Right ventricle myocardium inferior (tissue), 1 donor: ENCODE results near the gene CPNE7. TPM values are rescaled to one million over a fixed set of nuclear protein-coding genes. Genes with fewer than 3 reads are reported as not detected.

Experiments used
- ATAC-seq: fragments of 200-7000 bp; cut with Tn5 transposase; one replicate; pipeline ENCODE4 v1.9.1; 2020; ENCODE audit warnings: mild to moderate bottlenecking, moderate library complexity
- DNase-seq: peaks from one replicate; pipeline ENCODE4 v3.0.0; 2021; ENCODE audit errors: missing footprints
- intact Hi-C: fragments of 100-400 bp; cut with DNase I; formaldehyde crosslinking; loops from one replicate; pipeline ENCODE4 v1.11.0; 2022
- long read RNA-seq: library from polyadenylated mRNA; unstranded; transcript quantifications from one replicate; pipeline ENCODE4 v2.0.0, GENCODE V29; 2021
- total RNA-seq: library from RNA; stranded (reverse); fragmentation: NEBNext Ultra II Directional; extraction: Animal tissue kit (Norgen Biotek cat#: 25700); gene quantifications from one replicate; pipeline ENCODE4 v1.2.1, GENCODE V29; 2021
- donor health status: DM: no; HTN: yes; CAD: no; lungs with severe emphysema.

Gene CPNE7
- not detected for total RNA-seq
- long read RNA-seq: 0 reads

- ATAC-seq: no peak
- intact Hi-C loops: loop anchor here (10.0 kb wide), 1 partner anchor 69 kb away; no protein-coding TSS in a partner anchor
- no peak for DNase-seq
Measured at GRCh38 chr16:89575247-89576152, at the start of gene CPNE7. TSS of gene CPNE7 (plus strand) at chr16:89575758. CDS start at chr16:89575898, 140 bp downstream.

- ATAC-seq: no peak
- intact Hi-C loops: no loop called here
- peak; percentile 0 for DNase-seq
Measured at GRCh38 chr16:89529097-89529496, 46.5 kb upstream of the CPNE7 start.

- intact Hi-C loops: no loop called here
- ATAC-seq: no peak
- DNase-seq: peak; percentile 60
Measured at GRCh38 chr16:89530401-89531381, 44.9 kb upstream of the CPNE7 start.

- no peak for DNase-seq
- intact Hi-C loops: no loop called here
- no peak for ATAC-seq
Measured at GRCh38 chr16:89531821-89532526, 43.6 kb upstream of the CPNE7 start.

GRCh38 chr16:89534252-89534756 is 41.3 kb upstream of the CPNE7 start:
- ATAC-seq: peak; percentile 51

GRCh38 chr16:89536371-89536770 is 39.2 kb upstream of the CPNE7 start:
- DNase-seq: no peak
- ATAC-seq: no peak
- intact Hi-C loops: no loop called here

More at GRCh38 chr16:89534252-89534756, 41.3 kb upstream of the CPNE7 start:
- no peak for DNase-seq
- intact Hi-C loops: no loop called here

GRCh38 chr16:89536886-89537548 is 38.5 kb upstream of the CPNE7 start:
- intact Hi-C loops: no loop called here
- DNase-seq: no peak
- ATAC-seq: no peak

GRCh38 chr16:89537549-89537925 is 38.0 kb upstream of the CPNE7 start:
- DNase-seq (no peak), ATAC-seq (no peak)
- intact Hi-C loops: no loop called here

- intact Hi-C loops: no loop called here
- ATAC-seq (no peak), DNase-seq (no peak)
Measured at GRCh38 chr16:89538286-89538685, 37.3 kb upstream of the CPNE7 start.

- ATAC-seq: peak; percentile 38
- intact Hi-C loops: no loop called here
- DNase-seq: no peak
Measured at GRCh38 chr16:89540557-89540956, 35.0 kb upstream of the CPNE7 start.

GRCh38 chr16:89541792-89542191 is 33.8 kb upstream of the CPNE7 start:
- no peak for DNase-seq
- no peak for ATAC-seq
- intact Hi-C loops: no loop called here

- ATAC-seq: no peak
- intact Hi-C loops: no loop called here
- DNase-seq: no peak
Measured at GRCh38 chr16:89544113-89544512, 31.4 kb upstream of the CPNE7 start.

- DNase-seq (no peak), ATAC-seq (no peak)
- intact Hi-C loops: no loop called here
Measured at GRCh38 chr16:89544713-89545043, 30.9 kb upstream of the CPNE7 start.

GRCh38 chr16:89545044-89545830 is 30.3 kb upstream of the CPNE7 start:
- DNase-seq (no peak), ATAC-seq (no peak)
- intact Hi-C loops: no loop called here

- ATAC-seq (no peak), DNase-seq (no peak)
- intact Hi-C loops: no loop called here
Measured at GRCh38 chr16:89545831-89546574, 29.6 kb upstream of the CPNE7 start.

- intact Hi-C loops: no loop called here
- no peak for ATAC-seq
- no peak for DNase-seq
Measured at GRCh38 chr16:89546781-89547180, 28.8 kb upstream of the CPNE7 start.

- DNase-seq (no peak), ATAC-seq (no peak)
- intact Hi-C loops: no loop called here
Measured at GRCh38 chr16:89547291-89547690, 28.3 kb upstream of the CPNE7 start.
